HCT116 (cell line): Measurements from ENCODE around the gene S100Z. TPM values are rescaled to one million over a fixed set of nuclear protein-coding genes. Genes with fewer than 3 reads are reported as not detected.

Experiments
- ATAC-seq: fragments of 200-7000 bp; cut with Tn5 transposase; 2 replicates; pipeline ENCODE4 v1.9.1; 2020; ENCODE audit warnings: mild to moderate bottlenecking, moderate library complexity
- BruUV-seq: library from RNA; stranded (reverse); fragments of 400-500 nt; replicated peaks from 2 replicates; lab custom pipeline; 2021; lab: Mats Ljungman, UMichigan
- CTCF ChIA-PET: fragments of 300-600 bp; sonication (Branson Sonifier 250); formaldehyde crosslinking; loops from one replicate; lab custom pipeline; 2021; ENCODE audit warnings: antibody characterized with exemption; lab: Charles Lee
- POLR2A ChIA-PET: fragments of 300-600, 350-600 bp; sonication (Branson Sonifier 250); formaldehyde crosslinking; loops from one replicate; lab custom pipeline; 2021; ENCODE audit warnings: antibody characterized with exemption; lab: Charles Lee
- RAD21 ChIA-PET, 2 experiments: fragments of 300-600 bp; sonication (Branson Sonifier 250); formaldehyde crosslinking; loops; one replicate each; lab custom pipeline; 2023; ENCODE audit warnings: low total read pairs in 2 of 2; ENCODE audit not compliant: uncharacterized antibody in 2 of 2, unreplicated experiment in 2 of 2, low non-redundant PET in 1 of 2; lab: Charles Lee
- DNase-seq: peaks from one replicate; pipeline ENCODE4 v3.0.0-alpha.2; 2010; ENCODE audit warnings: low read depth, low spot score
- H2AFZ ChIP-seq: fragments of 200-600 bp; shearing (Covaris generic), sonication (generic); 2 replicates; pipeline ENCODE4 v1.6.1; 2017; ENCODE audit warnings: low read depth, mixed run types, mixed read lengths, antibody characterized with exemption, low read length; ENCODE audit not compliant: poor library complexity, severe bottlenecking
- H3K27ac ChIP-seq: 2 replicates; pipeline ENCODE4 v1.5.1; 2012; ENCODE audit warnings: low read depth, low read length
- H3K27me3 ChIP-seq: fragments of 200-600 bp; sonication (generic); 2 replicates; pipeline ENCODE4 v1.6.1; 2016; ENCODE audit warnings: mixed run types, low read length, mixed read lengths; ENCODE audit not compliant: insufficient read depth
- H3K36me3 ChIP-seq, 2 experiments: fragments of 200-500 bp in 1 of 2; fragments of 200-600 bp in 1 of 2; sonication (Bioruptor generic) in 1 of 2; sonication (generic) in 1 of 2; 2 replicates each; pipeline versions ENCODE4 v1.5.1 to v1.6.1; 2014 to 2016; ENCODE audit warnings: low read length in 2 of 2, inconsistent platforms in 1 of 2, mixed read lengths in 1 of 2, mixed run types in 1 of 2; ENCODE audit not compliant: insufficient read depth in 2 of 2, control insufficient read depth in 1 of 2
- H3K4me1 ChIP-seq, 2 experiments: fragments of 200-600 bp in 1 of 2; sonication (generic) in 1 of 2; 2 replicates each; pipeline versions ENCODE4 v1.5.1 to v1.6.1; 2012 to 2017; ENCODE audit warnings: low read length in 2 of 2, inconsistent platforms in 1 of 2, mild to moderate bottlenecking in 1 of 2, mixed read lengths in 1 of 2, mixed run types in 1 of 2, moderate library complexity in 1 of 2; ENCODE audit not compliant: insufficient read depth in 2 of 2, control insufficient read depth in 1 of 2
- H3K4me2 ChIP-seq: fragments of 200-600 bp; sonication (generic); 2 replicates; pipeline ENCODE4 v1.6.1; 2017; ENCODE audit warnings: mixed run types, low read length, mixed read lengths
- H3K4me3 ChIP-seq, 2 experiments: fragments of 200-600 bp in 1 of 2; sonication (generic) in 1 of 2; replicated peaks in 1 of 2; 2 replicates each; pipeline ENCODE4 v1.5.1; 2011 to 2016; ENCODE audit warnings: low read length in 2 of 2, control low read depth in 1 of 2, low read depth in 1 of 2, mild to moderate bottlenecking in 1 of 2, mixed read lengths in 1 of 2, mixed run types in 1 of 2
- H3K79me2 ChIP-seq: fragments of 200-600 bp; sonication (generic); 2 replicates; pipeline ENCODE4 v1.6.1; 2017; ENCODE audit warnings: mild to moderate bottlenecking, mixed run types, low read length, moderate library complexity, mixed read lengths; ENCODE audit not compliant: insufficient read depth
- H3K9ac ChIP-seq: fragments of 200-600 bp; sonication (generic); 2 replicates; pipeline ENCODE4 v1.6.1; 2016; ENCODE audit warnings: low read length, mixed read lengths
- H3K9me2 ChIP-seq: fragments of 200-600 bp; sonication (generic), shearing (Covaris generic); 2 replicates; pipeline ENCODE4 v1.6.1; 2017; ENCODE audit warnings: mixed run types, mild to moderate bottlenecking, moderate library complexity; ENCODE audit not compliant: insufficient read depth
- H3K9me3 ChIP-seq, 2 experiments: fragments of 200-500 bp in 1 of 2; fragments of 200-600 bp in 1 of 2; sonication (Bioruptor generic) in 1 of 2; sonication (generic) in 1 of 2; 2 replicates each; pipeline ENCODE4 v1.6.1; 2014 to 2017; ENCODE audit warnings: low read length in 2 of 2, mixed read lengths in 2 of 2, inconsistent platforms in 1 of 2, low read depth in 1 of 2, mild to moderate bottlenecking in 1 of 2, mixed run types in 1 of 2, moderate library complexity in 1 of 2; ENCODE audit not compliant: control insufficient read depth in 1 of 2, insufficient read depth in 1 of 2
- H4K20me1 ChIP-seq: fragments of 200-600 bp; sonication (generic), shearing (Covaris generic); 2 replicates; pipeline ENCODE4 v1.6.1; 2017; ENCODE audit warnings: mixed run types, mild to moderate bottlenecking, moderate library complexity; ENCODE audit not compliant: insufficient read depth
- CTCF ChIP-seq, 3 experiments: fragments of 200-600 bp in 1 of 3; sonication (generic) in 1 of 3; IDR thresholded peaks in 2 of 3; conservative IDR thresholded peaks in 1 of 3; 2 replicates each; pipeline ENCODE4 v1.5.1; 2012 to 2017; ENCODE audit warnings: low read depth in 2 of 3, low read length in 2 of 3, antibody characterized with exemption in 1 of 3, borderline replicate concordance in 1 of 3, control low read depth in 1 of 3, mild to moderate bottlenecking in 1 of 3, mixed read lengths in 1 of 3, mixed run types in 1 of 3, moderate library complexity in 1 of 3; ENCODE audit not compliant: insufficient read depth in 1 of 3
- EZH2phosphoT487 ChIP-seq: fragments of 200-600 bp; IDR thresholded peaks from 2 replicates; pipeline ENCODE4 v1.6.1; 2018; ENCODE audit warnings: antibody characterized with exemption, borderline replicate concordance
- FOSL1 ChIP-seq: IDR thresholded peaks from 2 replicates; pipeline ENCODE4 v1.6.1; 2012; ENCODE audit warnings: low read depth
- JUND ChIP-seq: IDR thresholded peaks from 2 replicates; pipeline ENCODE4 v1.6.1; 2012
- MAX ChIP-seq: IDR thresholded peaks from 2 replicates; pipeline ENCODE4 v1.6.1; 2012
- SIN3A ChIP-seq: IDR thresholded peaks from 2 replicates; pipeline ENCODE4 v1.6.1; 2012; ENCODE audit warnings: low read depth
- SP1 ChIP-seq: IDR thresholded peaks from 2 replicates; pipeline ENCODE4 v1.6.1; 2012; ENCODE audit warnings: low read depth
- TCF7L2 ChIP-seq: IDR thresholded peaks from 2 replicates; pipeline ENCODE4 v1.7.0; 2011; ENCODE audit warnings: borderline replicate concordance, inconsistent platforms; ENCODE audit not compliant: insufficient read depth, insufficient read length; ENCODE audit errors: extremely low read depth
- ZFX ChIP-seq: fragments of 450-650 bp; IDR thresholded peaks from 2 replicates; pipeline ENCODE4 v1.6.1; 2017
- intact Hi-C: fragments of 100-400 bp; cut with micrococcal nuclease; formaldehyde crosslinking; loops from 2 replicates; pipeline ENCODE4 v1.10.0; 2022
- total RNA-seq: library from RNA; stranded (reverse); gene quantifications from one replicate; pipeline ENCODE4 v1.2.1, GENCODE V29; 2021; ENCODE audit not compliant: unreplicated experiment

S100Z gene
- total RNA-seq, 1 experiment from 2014 or later: not detected

- Histone ChIP-seq H3K9me3 (no peaks in the 10 kb centered on the region), H3K4me3 (peak overlapping the region; percentile 11 to 24; a peak in 3 of 4 replicates), H2AFZ (peak overlapping the region; percentile 82), H3K4me2 (peak overlapping the region; percentile 67), H3K9me2 (no peaks in the 10 kb centered on the region), H3K79me2 (no peaks in the 10 kb centered on the region), H3K27me3 (no peaks in the 10 kb centered on the region), H4K20me1 (no peaks in the 10 kb centered on the region), H3K9ac (peak overlapping the region; percentile 40), H3K4me1 (peaks cover 43 to 87% of the 10 kb centered on the region in 2 experiments), H3K27ac (peak overlapping the region; percentile 72), H3K36me3 (no peaks in the 10 kb centered on the region)
- CTCF ChIA-PET: interaction anchor here (1.6 to 2.5 kb wide), 4 partner anchors 10 to 33 kb away, joined by 5 to 10 read pairs (median 7); partner anchors contain the start of gene F2RL1
- POLR2A ChIA-PET: interaction anchor here (1.1 to 5.0 kb wide), 5 partner anchors 10 to 31 kb away, joined by 4 to 68 read pairs (median 12); partner anchors contain the start of gene F2RL1
- intact Hi-C loops: no loop called here
- no TSS peak for BruUV-seq
- 0 out of 2 replicates have a peak, but pooled peaks have one; percentile 19 for TF ChIP-seq MAX
- peak; percentile 29 for TF ChIP-seq TCF7L2
- peak; percentile 66 for TF ChIP-seq JUND
- TF ChIP-seq ZFX: no peak
- TF ChIP-seq SP1: peak; percentile 58; the same call in 1 of the 2 replicates
- peak; percentile 47; the same call in 1 of the 2 replicates for TF ChIP-seq FOSL1
- peak; percentile 17; the same call in 1 of the 2 replicates for TF ChIP-seq SIN3A
- no peak for TF ChIP-seq CTCF (IDR thresholded peaks at IDR 0.05 in 2 of 3, conservative IDR thresholded peaks at IDR 0.05 in 1 of 3; ENCODE audit: borderline replicate concordance in 1 of 3, insufficient read depth in 1 of 3, low read depth in 2 of 3, low read length in 2 of 3)
- no peak for TF ChIP-seq EZH2phosphoT487
- RAD21 ChIA-PET: no interaction called here
- no peak for ATAC-seq
- DNase-seq: no peak
Measured at GRCh38 chr5:76807296-76807695, 42.5 kb upstream of the S100Z start.
